Osteoblast (primary cell): ENCODE data around the gene MRNIP. TPM values are rescaled to one million over a fixed set of nuclear protein-coding genes. Genes with fewer than 3 reads are reported as not detected.

Experiments
- DNase-seq: peaks from one replicate; pipeline ENCODE4 v3.0.0; 2011; ENCODE audit warnings: low spot score, mixed read lengths; ENCODE audit not compliant: insufficient read length; ENCODE audit errors: missing footprints
- H2AFZ ChIP-seq: 2 replicates; pipeline ENCODE4 v1.6.0; 2011; ENCODE audit warnings: mild to moderate bottlenecking, low read length
- H3K27ac ChIP-seq: 2 replicates; pipeline ENCODE4 v1.5.1; 2011; ENCODE audit warnings: mild to moderate bottlenecking, low read depth, low read length, moderate library complexity
- H3K27me3 ChIP-seq: 2 replicates; pipeline ENCODE4 v1.6.0; 2012; ENCODE audit warnings: mild to moderate bottlenecking, control low read depth, inconsistent platforms, low read length, moderate library complexity; ENCODE audit not compliant: insufficient read depth
- H3K36me3 ChIP-seq: 2 replicates; pipeline ENCODE4 v1.5.1; 2011; ENCODE audit warnings: mild to moderate bottlenecking, low read length, control low read depth, moderate library complexity; ENCODE audit not compliant: insufficient read depth
- H3K4me1 ChIP-seq: 2 replicates; pipeline ENCODE4 v1.5.1; 2011; ENCODE audit warnings: mild to moderate bottlenecking, low read length, control low read depth, moderate library complexity; ENCODE audit not compliant: insufficient read depth
- H3K4me2 ChIP-seq: 2 replicates; pipeline ENCODE4 v1.6.0; 2011; ENCODE audit warnings: mild to moderate bottlenecking, low read length; ENCODE audit not compliant: insufficient read depth
- H3K4me3 ChIP-seq: fragments of 200-600 bp; sonication (generic); 3 replicates; pipeline ENCODE4 v1.5.1; 2012; ENCODE audit warnings: mild to moderate bottlenecking, low read length, inconsistent platforms; ENCODE audit not compliant: insufficient read depth
- H3K79me2 ChIP-seq: 2 replicates; pipeline ENCODE4 v1.6.0; 2012; ENCODE audit warnings: mild to moderate bottlenecking, low read length, control low read depth, inconsistent platforms; ENCODE audit not compliant: insufficient read depth
- H3K9me3 ChIP-seq: 2 replicates; pipeline ENCODE4 v1.5.1; 2011; ENCODE audit warnings: low read depth, low read length, control low read depth
- H4K20me1 ChIP-seq: 2 replicates; pipeline ENCODE4 v1.6.0; 2012; ENCODE audit warnings: mild to moderate bottlenecking, low read length, control low read depth; ENCODE audit not compliant: insufficient read depth
- total RNA-seq: library from RNA; depleted of rRNA; stranded (reverse); fragments of >200 nt; gene quantifications from 2 replicates; pipeline ENCODE4 v1.2.3, GENCODE V29; 2012
- TF ChIP-seq, protein P1 (sequence below): IDR thresholded peaks from 2 replicates; pipeline ENCODE4 v1.5.1; 2011; ENCODE audit warnings: mild to moderate bottlenecking, low read depth, low read length, moderate library complexity; ENCODE audit errors: extremely low read depth

Gene MRNIP
- total RNA-seq, 1 donor, result 10.1 TPM

GRCh38 chr5:179830818-179831468 lies 27.7 kb downstream of the MRNIP start:
- Histone ChIP-seq H3K9me3 (no peaks in the 10 kb centered on the region), H3K36me3 (peaks cover 81% of the 10 kb centered on the region), H3K27me3 (no peaks in the 10 kb centered on the region), H3K4me3 (no peak overlapping the region), H2AFZ (no peak overlapping the region), H3K79me2 (peaks cover 45% of the 10 kb centered on the region), H3K4me2 (no peak overlapping the region), H3K27ac (no peak overlapping the region), H3K4me1 (no peaks in the 10 kb centered on the region), H4K20me1 (peaks cover 52% of the 10 kb centered on the region)
- TF ChIP-seq, protein P1, sequence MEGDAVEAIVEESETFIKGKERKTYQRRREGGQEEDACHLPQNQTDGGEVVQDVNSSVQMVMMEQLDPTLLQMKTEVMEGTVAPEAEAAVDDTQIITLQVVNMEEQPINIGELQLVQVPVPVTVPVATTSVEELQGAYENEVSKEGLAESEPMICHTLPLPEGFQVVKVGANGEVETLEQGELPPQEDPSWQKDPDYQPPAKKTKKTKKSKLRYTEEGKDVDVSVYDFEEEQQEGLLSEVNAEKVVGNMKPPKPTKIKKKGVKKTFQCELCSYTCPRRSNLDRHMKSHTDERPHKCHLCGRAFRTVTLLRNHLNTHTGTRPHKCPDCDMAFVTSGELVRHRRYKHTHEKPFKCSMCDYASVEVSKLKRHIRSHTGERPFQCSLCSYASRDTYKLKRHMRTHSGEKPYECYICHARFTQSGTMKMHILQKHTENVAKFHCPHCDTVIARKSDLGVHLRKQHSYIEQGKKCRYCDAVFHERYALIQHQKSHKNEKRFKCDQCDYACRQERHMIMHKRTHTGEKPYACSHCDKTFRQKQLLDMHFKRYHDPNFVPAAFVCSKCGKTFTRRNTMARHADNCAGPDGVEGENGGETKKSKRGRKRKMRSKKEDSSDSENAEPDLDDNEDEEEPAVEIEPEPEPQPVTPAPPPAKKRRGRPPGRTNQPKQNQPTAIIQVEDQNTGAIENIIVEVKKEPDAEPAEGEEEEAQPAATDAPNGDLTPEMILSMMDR, result no peak
- DNase-seq, result peak; percentile 10

DNA sequence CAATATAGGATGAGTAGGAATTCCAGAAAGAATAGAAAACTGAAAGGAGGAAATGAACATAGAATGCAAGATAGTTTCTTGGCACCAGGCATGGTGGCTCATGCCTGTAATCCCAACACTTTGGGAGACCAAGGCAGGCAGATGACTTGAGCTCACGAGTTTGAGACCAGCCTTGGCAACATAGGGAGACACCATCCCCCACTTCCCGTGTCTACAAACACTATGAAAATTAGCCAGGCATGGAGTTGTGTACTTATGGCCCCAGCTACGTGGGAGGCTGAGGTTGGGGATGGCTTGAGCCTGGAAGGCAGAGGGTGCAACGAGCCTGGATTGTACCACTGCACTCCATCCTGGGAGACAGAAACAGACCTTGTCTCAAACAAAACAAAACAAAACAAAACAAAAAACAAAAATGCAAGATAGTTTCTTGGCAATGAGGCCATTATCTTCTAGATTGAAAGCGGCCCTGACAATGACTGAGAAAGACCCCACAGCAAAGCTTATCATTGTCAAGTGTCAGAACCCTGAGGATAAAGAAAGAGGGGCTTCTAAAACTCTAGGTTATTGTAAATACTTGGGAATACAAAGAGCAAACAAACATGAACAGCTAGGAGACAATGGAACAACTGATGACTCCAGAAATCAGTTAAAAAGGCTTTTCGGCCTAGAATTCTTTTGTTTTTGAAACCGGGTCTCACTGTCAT lies 28.7 kb downstream of the MRNIP start:
- peaks cover 55% of the 10 kb centered on the region for H3K79me2 ChIP-seq
- H3K27ac ChIP-seq, result no peak overlapping the region
- no peak overlapping the region for H3K4me2 ChIP-seq
- H3K36me3 ChIP-seq, result peaks cover 89% of the 10 kb centered on the region
- H4K20me1 ChIP-seq, result peaks cover 62% of the 10 kb centered on the region
- H3K4me3 ChIP-seq, result no peak overlapping the region
- TF ChIP-seq, protein P1, result no peak
- H3K9me3 ChIP-seq, result no peaks in the 10 kb centered on the region
- H3K4me1 ChIP-seq, result no peaks in the 10 kb centered on the region
- no peaks in the 10 kb centered on the region for H3K27me3 ChIP-seq
- DNase-seq, result peak; percentile 14
- H2AFZ ChIP-seq, result no peak overlapping the region

DNA sequence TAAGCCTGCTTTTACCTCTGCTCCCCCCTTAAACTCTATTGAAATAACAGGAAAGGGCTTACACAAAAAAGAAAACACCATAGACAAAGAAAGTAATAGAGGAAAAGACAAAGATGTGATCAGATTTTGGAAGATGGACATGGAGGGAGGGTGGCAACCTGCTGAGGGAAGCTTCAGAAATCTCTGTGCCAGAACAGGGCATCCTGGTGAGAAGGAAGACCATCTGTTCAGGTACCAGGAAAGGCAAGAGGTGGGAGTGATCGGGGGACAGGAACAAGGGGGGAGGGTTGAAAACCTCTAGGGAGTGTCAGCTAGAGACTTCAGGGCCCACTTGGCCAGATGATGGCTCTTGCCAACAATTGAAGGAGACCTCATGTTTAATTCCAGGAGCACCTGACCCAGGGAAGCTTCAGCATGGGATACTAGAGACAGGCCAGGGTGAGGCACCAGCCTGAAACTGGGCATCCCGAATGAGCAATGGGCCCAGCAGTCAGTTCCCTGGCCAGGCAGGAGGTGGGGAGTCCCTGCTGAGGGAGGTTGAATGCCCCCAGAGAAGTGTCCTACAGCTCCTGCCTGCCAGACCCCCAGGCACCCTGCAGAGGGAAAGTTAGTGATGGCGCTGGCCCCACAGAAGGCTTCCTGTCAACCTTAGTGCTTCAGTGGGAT lies 29.7 kb downstream of the MRNIP start:
- Histone ChIP-seq H3K27ac (no peak overlapping the region), H3K79me2 (peaks cover 65% of the 10 kb centered on the region), H3K27me3 (no peaks in the 10 kb centered on the region), H4K20me1 (peaks cover 72% of the 10 kb centered on the region), H3K36me3 (peaks cover 96% of the 10 kb centered on the region), H3K4me2 (no peak overlapping the region), H2AFZ (no peak overlapping the region), H3K4me3 (no peak overlapping the region), H3K9me3 (no peaks in the 10 kb centered on the region), H3K4me1 (no peaks in the 10 kb centered on the region)
- TF ChIP-seq, protein P1, result no peak
- DNase-seq, result peak; percentile 23

GRCh38 chr5:179827680-179828079 lies 30.9 kb downstream of the MRNIP start:
- Histone ChIP-seq H3K4me1 (peaks cover 4% of the 10 kb centered on the region), H2AFZ (no peak overlapping the region), H3K4me3 (no peak overlapping the region), H3K27ac (peak overlapping the region; percentile 9), H3K9me3 (no peaks in the 10 kb centered on the region), H3K79me2 (peaks cover 75% of the 10 kb centered on the region), H3K4me2 (no peak overlapping the region), H3K36me3 (peaks cover 95% of the 10 kb centered on the region), H3K27me3 (no peaks in the 10 kb centered on the region), H4K20me1 (peaks cover 74% of the 10 kb centered on the region)
- TF ChIP-seq, protein P1, result no peak
- DNase-seq, result peak; percentile 95
